Lung microvascular endothelial cell (primary cell): ENCODE results near the gene METRNL. TPM values are rescaled to one million over a fixed set of nuclear protein-coding genes. Genes with fewer than 3 reads are reported as not detected.
"Not testable (repeated sequence)": the region's sequence is repeated elsewhere in the genome, so short reads cannot be mapped to it uniquely, and the experiment has no call there.

ENCODE experiments used
- DNase-seq, 2 donors: peaks; one replicate each; pipeline versions ENCODE4 v3.0.0 to v3.0.0-alpha.2; 2010; ENCODE audit warnings: low read depth in 2 of 2
- total RNA-seq: library from RNA; depleted of rRNA; stranded (reverse); fragments of >200 nt; gene quantifications from 2 replicates; pipeline ENCODE4 v1.2.1, GENCODE V29; 2014

The METRNL gene
- total RNA-seq, 1 donor from 2014 or later, result 153 TPM

DNA sequence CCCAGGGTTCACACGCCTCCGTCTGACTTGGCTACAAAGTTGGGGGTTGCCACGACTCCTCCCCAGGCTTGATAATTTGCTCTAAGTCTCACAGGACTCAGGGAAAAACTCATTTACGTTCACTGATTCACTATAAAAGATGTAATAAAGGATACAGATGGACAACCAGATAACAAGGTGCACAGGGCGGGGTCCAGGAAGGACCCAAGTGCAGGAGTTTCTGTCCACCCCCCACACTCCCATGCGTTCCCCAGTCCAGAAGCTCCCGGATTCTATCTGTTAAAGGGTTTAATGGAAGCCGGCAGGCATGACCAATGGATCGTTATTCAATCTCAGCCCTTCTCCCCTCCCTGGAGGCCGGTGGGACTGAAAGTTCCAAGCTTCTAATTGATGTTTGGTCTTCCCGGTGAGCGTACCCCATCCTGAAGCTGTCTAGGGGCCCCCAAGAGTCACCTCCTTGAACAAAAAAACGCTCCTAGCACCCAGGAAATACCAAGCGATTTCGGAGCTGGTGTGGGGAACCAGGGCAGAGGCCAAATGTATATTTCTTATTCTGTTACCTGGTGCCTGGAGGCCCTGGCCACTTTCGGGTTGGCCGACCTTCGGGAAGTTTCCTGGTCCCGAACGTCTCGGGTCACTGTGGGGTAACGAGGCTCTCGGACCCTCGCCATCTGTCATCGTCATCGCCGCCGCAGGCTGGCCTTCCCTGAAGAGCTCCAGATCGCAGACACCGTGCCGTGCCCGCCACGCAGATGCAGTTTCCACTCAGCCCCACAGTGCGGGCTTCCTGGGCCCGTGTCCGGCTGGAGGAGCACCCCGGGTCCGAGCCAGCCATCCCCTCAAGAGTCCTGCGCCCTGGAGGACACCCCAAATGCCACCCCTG is 13.5 kb upstream of the METRNL start:
- no peak for DNase-seq

DNA sequence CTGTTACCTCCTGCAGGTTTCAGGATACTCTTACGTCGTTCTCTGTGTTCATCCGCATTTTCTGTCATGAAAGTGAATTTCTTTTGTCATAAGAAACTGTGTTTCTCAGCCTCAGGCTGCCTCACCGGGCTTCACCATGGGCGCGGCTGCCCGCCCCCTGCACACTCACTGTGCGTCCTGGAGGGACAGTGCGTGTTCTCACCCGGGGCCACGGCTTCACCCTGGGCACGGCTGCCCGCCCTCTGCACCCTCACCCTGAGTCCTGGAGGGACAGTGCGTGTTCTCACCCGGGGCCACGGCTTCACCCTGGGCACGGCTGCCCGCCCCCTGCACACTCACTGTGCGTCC is 12.9 kb upstream of the METRNL start:
- DNase-seq, result not testable (repeated sequence)

DNA sequence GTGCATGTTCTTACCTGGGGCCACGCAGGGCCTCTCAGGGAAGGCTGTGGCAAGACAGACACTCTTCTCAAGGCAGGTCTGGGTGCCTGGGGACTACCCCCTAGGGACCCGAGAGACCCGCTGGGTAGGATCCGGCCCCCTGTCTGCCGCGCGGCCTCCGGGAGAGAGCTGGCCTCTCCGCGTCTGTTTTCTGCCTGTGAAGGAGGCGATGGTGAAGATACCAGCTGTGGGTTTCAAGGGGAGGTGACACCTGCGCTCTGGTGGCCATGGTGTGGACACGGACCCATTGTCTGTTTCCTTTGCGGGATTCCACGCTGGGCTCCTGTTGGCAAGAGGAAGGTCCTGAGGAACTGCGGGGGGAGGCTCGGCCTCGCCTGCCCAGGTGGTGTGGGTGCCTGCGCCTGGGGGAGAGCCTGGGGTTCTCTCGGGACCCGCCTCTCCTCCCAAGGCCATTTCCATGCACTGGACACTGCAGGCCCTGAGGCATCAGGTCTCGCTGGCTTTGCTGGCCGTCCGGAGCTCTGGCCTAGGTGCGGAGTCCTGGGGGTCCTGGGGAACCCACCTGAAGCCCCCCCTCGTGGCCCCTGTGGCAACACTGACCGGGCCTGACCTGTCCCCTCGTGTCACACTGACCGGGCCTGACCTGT is 12.2 kb upstream of the METRNL start:
- no peak for DNase-seq

DNA sequence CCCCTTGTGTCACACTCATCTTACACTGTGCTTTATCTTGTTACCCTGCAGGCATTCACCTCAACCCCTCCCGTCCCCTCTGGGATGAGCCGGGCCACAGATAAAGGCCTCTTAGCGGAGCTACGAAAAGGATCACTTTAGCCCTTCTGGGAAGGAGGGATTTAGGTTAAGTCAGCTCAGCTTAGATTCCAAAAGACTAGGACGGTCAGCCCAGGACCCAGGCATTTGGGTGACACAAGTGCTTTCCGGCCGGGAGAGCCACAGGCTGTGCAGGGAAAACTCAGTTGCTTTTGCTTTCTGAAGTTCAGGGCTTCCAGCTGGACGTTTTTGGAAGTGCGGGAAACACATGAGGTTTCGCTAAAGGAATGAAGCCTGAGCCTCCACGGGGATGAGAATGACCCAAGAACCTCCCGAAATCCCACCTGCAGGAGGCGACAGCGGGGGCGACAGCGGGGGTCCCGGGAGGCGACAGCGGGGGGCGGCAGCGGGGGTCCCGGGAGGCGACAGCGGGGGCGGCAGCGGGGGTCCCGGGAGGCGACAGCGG is 11.6 kb upstream of the METRNL start:
- DNase-seq, result no peak

DNA sequence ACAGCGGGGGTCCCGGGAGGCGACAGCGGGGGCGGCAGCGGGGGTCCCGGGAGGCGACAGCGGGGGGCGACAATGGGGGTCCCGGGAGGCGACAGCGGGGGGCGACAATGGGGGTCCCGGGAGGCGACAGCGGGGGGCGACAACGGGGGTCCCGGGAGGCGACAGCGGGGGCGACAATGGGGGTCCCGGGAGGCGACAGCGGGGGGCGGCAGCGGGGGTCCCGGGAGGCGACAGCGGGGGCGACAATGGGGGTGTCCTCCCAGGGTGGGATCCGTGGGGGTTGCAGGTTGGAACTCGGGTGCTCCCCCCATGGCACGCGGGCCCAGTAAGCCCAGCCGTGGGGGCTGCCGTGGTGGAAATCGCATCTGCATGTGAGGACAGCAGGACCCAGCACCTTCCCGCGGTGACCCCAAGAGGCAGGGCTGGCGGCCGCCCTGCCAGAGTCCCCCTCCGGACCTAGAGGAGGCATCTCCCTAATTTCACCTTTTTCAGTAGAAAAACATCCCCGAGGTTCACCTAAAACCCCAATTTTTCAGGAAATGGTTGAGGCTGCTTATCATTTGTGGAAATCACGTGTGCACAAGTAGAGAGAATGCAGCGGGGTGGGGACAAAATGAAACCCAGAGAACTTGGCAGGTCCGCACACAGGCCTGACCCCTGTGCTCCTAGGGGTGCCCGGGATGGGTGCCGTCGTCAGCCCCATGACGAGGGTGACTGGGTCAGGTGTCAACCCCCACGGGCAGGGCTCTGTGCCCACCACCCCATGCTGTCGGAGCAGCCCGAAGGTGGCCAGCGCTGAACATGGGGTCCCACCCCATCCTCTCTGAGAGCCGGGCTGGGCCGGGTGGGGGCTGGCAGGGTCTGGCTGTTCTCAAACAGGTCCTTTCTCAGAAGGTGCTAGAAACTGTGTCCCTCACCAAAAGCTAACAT is 10.5 kb upstream of the METRNL start:
- DNase-seq, result no peak

DNA sequence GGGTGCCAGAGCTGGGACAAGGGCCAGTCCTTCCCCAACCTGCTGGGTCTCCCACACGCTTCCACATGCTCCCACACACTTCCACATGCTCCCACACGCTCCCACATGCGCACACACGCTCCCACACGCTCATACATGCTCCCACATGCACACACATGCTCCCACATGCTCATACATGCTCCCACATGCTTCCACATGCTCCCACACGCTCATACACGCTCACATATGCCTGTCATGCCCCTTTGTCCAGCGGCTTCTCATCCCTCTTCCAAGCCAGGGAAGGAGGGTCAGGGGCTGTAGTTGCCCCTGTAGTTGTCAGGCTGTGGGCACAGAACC is 9.9 kb upstream of the METRNL start:
- no peak for DNase-seq

DNA sequence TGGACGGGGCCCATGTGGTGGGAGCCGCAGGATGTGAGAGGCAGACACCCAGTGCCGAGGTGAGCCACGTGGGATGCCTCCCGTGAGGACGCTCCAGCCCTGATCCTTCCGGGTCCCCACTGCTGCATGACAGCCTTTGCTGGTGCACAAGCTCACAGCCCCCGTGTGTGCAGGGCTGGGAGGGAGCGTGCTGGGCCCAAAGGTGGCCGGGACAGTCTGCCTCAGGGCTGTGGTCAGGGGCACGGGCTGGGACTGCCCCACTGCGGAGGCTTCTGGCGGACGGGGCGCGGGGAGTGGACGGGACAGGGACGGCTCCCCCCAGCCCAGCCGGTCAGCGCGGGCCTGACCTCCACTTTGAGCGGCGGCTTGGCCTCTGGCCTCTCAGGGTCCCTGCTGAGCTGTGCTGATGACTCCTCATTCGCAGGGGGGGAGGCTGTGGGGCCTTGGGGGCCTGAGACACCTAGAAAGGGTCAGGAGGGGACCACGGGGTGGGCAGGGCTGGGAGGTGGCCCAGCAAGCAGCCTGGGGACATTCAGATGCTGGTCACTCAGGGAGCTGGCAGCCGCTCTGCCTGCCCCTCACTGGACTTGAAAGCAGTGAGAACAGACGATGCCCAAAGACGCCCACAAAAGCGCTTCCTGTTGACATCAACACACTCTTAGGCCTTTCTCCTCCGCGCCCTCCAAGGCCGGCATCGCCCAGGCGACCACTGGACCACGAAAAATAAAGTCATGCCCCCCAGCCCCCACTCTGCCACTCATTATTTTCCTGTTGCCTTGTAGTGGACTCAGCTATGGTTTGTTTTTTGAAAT is 9.3 kb upstream of the METRNL start:
- no peak for DNase-seq

DNA sequence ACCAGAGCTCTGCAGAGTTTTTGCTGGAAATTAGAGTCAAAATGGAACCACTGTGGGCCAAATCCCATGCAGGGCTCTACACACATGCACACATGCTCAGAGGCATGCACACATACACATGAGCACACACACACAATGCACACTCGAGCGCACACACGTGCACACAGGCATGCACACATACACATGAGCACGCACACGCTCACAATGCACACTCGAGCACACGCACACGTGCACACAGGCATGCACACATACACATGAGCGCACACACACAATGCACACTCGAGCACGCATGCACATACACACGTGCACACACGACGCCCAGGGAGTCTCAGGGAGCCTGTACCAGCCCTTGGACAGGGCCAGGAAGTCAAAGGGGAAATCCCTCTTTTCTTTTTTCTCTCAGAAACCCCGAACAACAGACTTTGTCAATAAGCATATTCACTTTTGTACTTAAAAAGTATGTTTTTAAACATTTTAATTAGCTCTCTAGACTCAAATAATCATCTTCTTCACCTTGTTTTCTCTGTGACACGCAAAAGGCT is 8.5 kb upstream of the METRNL start:
- DNase-seq, result no peak

DNA sequence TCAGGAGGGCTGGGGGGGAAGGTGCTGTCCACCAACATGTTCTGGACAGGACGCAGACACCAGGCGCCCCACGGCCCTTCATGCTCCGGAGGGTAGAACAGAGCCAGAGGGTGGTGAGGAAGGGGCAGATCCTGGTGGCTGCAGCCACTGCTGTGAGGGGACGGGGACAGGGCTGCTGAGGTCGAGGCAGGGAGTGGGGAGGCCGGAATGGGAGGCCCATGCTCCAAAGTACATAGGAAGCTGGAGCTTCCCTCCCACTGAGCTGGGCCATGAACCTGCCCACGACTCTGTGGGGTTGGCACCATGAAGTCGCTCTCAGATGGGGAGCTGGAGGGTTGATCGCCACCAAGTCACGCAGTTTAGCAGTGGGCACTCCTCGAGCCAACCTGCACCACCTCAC is 8.0 kb upstream of the METRNL start:
- no peak for DNase-seq

DNA sequence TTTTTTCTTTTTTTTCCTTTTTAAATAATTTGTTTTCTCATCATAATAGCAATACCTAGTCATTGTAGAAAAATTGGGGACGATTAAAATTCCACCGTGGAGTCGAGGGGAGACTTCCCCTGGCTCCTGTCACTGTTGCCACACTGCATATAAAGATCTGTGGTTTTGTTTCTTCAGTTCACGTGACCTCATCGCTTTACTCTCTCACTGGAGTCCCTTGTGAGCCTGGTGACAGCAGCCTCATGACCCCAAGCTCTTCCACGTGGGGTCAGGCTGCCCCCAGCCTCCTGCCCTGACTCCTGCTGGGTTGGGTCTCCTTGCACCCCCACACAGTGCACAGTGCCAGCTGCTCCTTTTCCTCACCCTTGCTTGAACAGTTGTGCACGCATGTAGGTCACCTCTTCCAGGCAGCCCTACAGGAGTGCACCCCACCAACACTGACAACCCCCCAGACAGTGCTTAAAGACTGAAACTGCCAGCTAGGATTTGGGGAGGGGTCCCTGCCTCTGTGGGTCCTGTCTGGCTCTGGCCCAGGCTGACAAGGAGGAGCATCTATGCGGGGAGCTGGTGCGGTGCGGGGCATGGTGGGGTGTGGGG is 7.3 kb upstream of the METRNL start:
- DNase-seq, result no peak

DNA sequence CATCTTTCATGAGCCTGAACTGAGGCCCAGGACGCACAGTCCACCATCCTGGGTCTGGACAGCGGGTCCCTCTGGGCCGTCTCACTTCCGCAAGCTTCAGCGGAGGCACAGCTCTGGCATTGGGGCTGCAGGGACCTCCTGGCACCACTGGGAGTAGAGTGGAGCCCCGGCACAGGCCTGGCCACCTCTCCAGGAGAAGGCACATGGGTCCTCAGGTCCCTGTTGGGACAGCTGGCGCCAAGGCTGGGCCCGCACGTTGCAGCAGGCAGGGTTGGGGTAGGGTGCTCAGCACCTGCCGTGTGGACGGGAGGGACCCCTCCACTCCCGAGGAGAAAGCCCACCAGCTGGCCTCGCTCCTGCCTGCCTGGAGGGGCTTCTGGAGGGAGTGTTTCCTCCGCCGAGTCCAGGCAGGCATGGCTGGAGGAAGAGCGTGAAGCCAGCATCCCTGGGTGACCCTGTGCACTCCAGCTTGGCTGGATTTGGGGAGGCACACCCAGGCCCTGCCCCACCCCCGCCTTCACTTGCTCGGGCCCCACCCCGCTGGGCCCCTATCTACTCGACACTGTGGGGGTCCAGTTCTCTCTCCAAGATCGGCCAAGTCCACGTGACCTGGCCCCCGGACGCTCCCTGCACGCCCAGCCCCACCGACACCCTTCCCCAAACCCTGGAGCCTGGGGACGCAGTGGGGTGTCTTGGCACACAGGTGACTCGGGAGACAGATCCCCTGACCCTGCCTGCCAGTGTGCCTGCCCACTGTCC is 6.6 kb upstream of the METRNL start:
- no peak for DNase-seq

DNA sequence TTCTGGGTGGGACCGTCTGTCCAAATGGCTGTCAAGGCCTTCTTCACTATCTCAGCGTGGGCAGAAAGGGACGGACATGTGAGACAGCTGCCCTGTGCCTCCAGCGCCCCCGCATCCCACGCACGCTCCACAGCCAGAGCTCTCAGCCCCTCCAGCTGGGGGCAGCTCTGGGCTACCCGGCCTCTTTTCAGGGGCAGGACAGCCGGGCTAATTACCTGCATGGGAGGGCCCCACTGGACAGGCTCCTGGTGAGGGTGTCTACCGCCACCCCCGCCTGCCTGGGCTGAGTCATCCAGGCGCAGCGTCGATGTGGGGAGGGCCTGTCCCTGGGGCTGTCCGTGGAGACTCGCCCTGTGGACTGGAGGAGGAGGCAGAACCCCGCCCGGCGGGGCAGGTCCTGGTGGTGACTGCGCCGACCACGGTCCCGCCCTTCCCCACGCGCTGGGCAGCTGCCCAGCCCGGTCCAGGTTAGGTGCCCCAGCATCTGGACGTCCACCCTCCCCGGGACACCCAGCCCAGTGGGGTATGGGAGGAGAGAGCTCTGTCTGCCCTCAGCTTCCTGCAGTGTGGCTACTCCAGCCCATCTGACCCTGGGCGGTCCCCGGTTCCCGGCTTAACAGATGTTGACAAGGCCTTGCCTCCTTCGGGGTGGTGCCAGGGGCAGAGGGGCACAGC is 5.9 kb upstream of the METRNL start:
- peak in 1 of 2 donors; percentile 43 for DNase-seq

DNA sequence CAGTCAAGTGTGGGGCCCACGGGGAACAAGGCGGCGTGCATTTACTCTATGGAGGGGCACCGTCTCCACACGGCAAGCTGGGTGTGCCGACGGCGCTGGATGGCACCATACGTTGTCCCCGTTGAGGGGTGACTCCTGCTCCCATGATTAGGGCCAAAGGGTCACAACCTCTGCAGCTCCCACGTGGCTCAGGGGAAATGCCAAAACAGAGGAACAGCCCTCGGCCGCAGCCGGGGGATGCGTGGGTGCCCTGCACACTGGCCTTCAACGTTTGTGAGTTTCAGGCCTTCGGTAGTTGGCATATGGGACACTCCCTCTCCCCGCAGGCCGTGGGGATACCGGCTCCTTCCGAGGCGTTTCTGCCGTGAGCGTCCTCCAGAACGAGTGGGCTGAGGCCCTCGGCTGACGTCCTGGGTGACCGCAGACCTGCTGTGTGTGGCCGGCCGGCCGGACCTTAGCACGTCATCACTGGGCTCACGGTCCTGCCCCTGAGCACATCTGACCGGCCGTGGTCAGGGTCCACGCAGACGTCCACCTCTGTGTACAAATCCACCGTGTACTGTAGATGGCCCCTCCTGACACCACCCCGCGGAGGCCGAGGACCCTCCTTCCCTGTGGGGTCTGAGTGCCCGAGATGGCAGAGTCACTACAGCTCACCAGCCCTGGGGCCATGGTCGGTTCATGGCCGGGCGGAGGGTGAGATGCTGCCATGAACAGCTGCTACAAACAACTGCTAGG is 4.8 kb upstream of the METRNL start:
- DNase-seq, result no peak

DNA sequence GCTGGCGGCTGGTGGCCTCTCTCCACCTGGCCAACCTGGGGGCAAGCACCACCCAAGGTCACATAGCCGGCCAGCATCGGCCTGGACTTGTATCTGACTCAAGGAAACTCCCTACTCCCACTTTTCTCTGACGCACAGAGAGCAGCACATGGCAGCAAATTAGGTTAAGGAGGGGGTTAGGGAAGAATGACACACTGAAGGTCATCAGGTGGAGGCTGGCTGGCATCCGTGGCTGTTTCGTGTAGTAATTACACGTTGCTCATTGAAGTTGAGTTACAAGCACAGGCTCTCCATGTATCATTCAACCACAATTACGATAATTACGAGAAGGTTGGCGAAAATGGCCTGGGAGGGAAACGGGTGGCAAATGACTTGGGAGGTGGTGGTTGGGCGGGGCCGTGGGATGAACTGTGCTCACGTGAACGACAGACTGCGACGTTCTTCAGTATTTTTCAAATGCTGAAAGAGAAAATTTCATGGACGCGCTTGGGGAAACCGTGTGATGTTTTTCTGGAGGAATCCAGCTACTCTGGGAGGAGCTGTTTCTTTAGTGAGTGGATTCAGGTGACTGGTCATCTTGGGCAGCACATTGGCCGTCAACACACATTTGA is 4.0 kb upstream of the METRNL start:
- DNase-seq, result no peak

DNA sequence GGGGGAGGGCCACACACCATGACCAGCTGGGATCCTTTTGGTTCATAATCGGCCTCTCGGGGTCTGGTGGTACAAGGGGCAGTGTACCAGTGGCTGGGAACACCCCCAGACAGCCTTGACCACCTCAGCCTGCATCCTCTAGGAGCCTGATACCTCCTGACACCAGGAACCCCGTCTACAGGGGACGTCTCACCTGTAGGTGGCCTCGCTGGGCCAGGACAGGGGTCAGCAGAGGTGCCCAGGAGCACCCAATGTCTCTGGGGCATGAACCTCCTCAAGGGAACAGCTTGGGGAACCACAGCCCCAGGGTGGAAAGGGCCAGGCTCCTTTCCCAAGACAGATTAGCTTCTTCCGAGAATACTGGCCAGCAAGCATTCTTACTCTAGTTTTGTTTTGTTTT is 2.5 kb upstream of the METRNL start:
- no peak for DNase-seq

DNA sequence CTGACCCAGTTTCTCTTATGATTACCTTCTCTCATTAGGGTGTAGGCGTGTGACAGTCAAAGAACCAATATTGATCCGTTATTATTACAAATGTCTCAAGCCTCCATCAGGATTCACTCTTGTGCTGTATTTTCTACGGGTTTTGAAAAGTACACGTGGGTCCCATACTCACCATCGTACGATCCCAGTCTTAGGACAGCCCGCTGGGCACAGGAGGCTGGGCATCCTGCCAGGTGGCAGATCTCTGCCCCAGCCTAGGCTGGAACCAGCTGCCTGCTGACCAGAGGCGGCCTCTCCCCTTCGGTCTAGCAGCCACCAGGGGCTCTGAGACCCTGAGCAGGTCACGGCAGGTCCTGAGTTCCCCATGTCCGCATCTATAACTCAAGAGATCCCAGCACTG is 2.0 kb upstream of the METRNL start:
- DNase-seq, result no peak

DNA sequence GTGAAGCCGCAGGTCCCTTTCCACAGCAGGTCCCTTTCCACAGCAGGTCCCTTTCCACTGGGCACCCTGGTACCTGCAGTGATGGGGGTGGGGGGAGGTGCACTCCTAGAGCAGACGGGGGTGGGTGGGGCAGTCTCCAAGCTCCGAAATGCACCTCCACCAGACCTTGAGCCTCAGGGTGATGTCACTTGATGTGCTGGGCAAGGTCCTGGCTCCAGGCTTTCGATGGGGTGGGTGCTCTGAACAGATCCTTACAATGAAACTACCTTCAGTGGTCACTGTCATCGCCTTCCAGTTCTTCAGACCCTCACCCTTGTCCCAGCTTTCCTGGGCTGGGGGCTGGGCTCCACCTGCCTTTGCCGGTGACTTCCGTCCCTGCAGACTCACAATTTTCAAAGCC is 1.5 kb upstream of the METRNL start:
- DNase-seq, result no peak
